HEK293 (cell line): ENCODE data around the gene HIGD1A.

Experiments
- CTCF ChIA-PET: fragments of 350-600 bp; formaldehyde crosslinking; extraction: SDS; loops from one replicate; lab custom pipeline; 2021; ENCODE audit warnings: antibody characterized with exemption; lab: Yijun Ruan, JAX
- POLR2A ChIA-PET: fragments of 300-600 bp; formaldehyde crosslinking; extraction: SDS; loops from one replicate; lab custom pipeline; 2020; ENCODE audit warnings: antibody characterized with exemption, inconsistent platforms; lab: Yijun Ruan, JAX
- H3K27ac ChIP-seq: fragments of 200-500 bp; sonication (Bioruptor generic); 2 replicates; pipeline ENCODE4 v1.5.1; 2014; ENCODE audit warnings: low read depth, low read length, control low read depth, inconsistent platforms; ENCODE audit errors: extremely low read depth
- H3K36me3 ChIP-seq, 2 experiments: fragments of 200-500 bp in 1 of 2; sonication (Bioruptor generic) in 1 of 2; 1 replicate in 1 of 2; 2 replicates in 1 of 2; pipeline ENCODE4 v1.5.1; 2014 to 2017; ENCODE audit warnings: inconsistent platforms in 2 of 2, low read length in 2 of 2; ENCODE audit not compliant: control insufficient read depth in 2 of 2, insufficient read depth in 1 of 2
- H3K4me1 ChIP-seq: fragments of 200-500 bp; sonication (Bioruptor generic); 2 replicates; pipeline ENCODE4 v1.5.1; 2014; ENCODE audit warnings: mild to moderate bottlenecking, low read length, inconsistent platforms; ENCODE audit not compliant: control insufficient read depth, insufficient read depth
- H3K4me3 ChIP-seq: 2 replicates; pipeline ENCODE4 v1.5.1; 2011; ENCODE audit warnings: low read depth, mild to moderate bottlenecking, control low read depth, low read length, moderate library complexity
- H3K9me3 ChIP-seq: fragments of 200-500 bp; sonication (Bioruptor generic); 2 replicates; pipeline ENCODE4 v1.5.1; 2014; ENCODE audit warnings: low read depth, low read length, inconsistent platforms; ENCODE audit not compliant: control insufficient read depth, insufficient read depth
- GLI4 ChIP-seq: fragments of 450-650 bp; formaldehyde crosslinking; IDR thresholded peaks from 2 replicates; pipeline ENCODE4 v1.5.1; 2016; ENCODE audit warnings: missing biosample characterization, missing genetic modification characterization
- GLIS2 ChIP-seq: fragments of 450-650 bp; formaldehyde crosslinking; IDR thresholded peaks from 2 replicates; pipeline ENCODE4 v1.5.1; 2016; ENCODE audit warnings: missing biosample characterization, missing genetic modification characterization
- OSR2 ChIP-seq: fragments of 450-650 bp; formaldehyde crosslinking; IDR thresholded peaks from 2 replicates; pipeline ENCODE4 v1.5.1; 2016; ENCODE audit warnings: missing biosample characterization, missing genetic modification characterization
- PRDM10 ChIP-seq: fragments of 450-650 bp; formaldehyde crosslinking; IDR thresholded peaks from 2 replicates; pipeline ENCODE4 v1.5.1; 2016; ENCODE audit warnings: missing biosample characterization, missing genetic modification characterization
- SALL2 ChIP-seq: fragments of 450-650 bp; formaldehyde crosslinking; IDR thresholded peaks from 2 replicates; pipeline ENCODE4 v1.5.0; 2017; ENCODE audit warnings: missing biosample characterization, mild to moderate bottlenecking, missing genetic modification characterization, borderline replicate concordance
- SETDB1 ChIP-seq: IDR thresholded peaks from one replicate; pipeline ENCODE4 v1.6.1; 2017; ENCODE audit warnings: mild to moderate bottlenecking, low read length, moderate library complexity, mixed read lengths; ENCODE audit not compliant: insufficient read length
- SP7 ChIP-seq: fragments of 450-650 bp; formaldehyde crosslinking; IDR thresholded peaks from 2 replicates; pipeline ENCODE4 v1.5.1; 2016; ENCODE audit warnings: missing biosample characterization, missing genetic modification characterization
- YY1 ChIP-seq: fragments of 450-650 bp; formaldehyde crosslinking; IDR thresholded peaks from 2 replicates; pipeline ENCODE4 v1.5.1; 2018; ENCODE audit warnings: missing biosample characterization, missing genetic modification characterization
- ZBTB11 ChIP-seq: fragments of 450-650 bp; formaldehyde crosslinking; conservative IDR thresholded peaks from 2 replicates; pipeline ENCODE4 v1.5.1; 2016; ENCODE audit warnings: low read depth, missing biosample characterization, missing genetic modification characterization
- ZBTB44 ChIP-seq: fragments of 450-650 bp; IDR thresholded peaks from 2 replicates; pipeline ENCODE4 v1.5.1; 2018; ENCODE audit warnings: missing biosample characterization, mild to moderate bottlenecking, missing genetic modification characterization
- ZBTB6 ChIP-seq: fragments of 450-650 bp; formaldehyde crosslinking; IDR thresholded peaks from 2 replicates; pipeline ENCODE4 v1.5.1; 2017; ENCODE audit warnings: missing biosample characterization, missing genetic modification characterization
- ZFHX2 ChIP-seq: fragments of 450-650 bp; formaldehyde crosslinking; conservative IDR thresholded peaks from 2 replicates; pipeline ENCODE4 v1.5.1; 2016; ENCODE audit warnings: missing biosample characterization, missing genetic modification characterization
- ZNF211 ChIP-seq: fragments of 450-650 bp; formaldehyde crosslinking; IDR thresholded peaks from 2 replicates; pipeline ENCODE4 v1.5.1; 2016; ENCODE audit warnings: low read depth, missing biosample characterization, missing genetic modification characterization
- ZNF221 ChIP-seq: fragments of 450-650 bp; formaldehyde crosslinking; IDR thresholded peaks from 2 replicates; pipeline ENCODE4 v1.5.1; 2017; ENCODE audit warnings: missing biosample characterization, missing genetic modification characterization, borderline replicate concordance
- ZNF394 ChIP-seq: fragments of 450-650 bp; formaldehyde crosslinking; IDR thresholded peaks from 2 replicates; pipeline ENCODE4 v1.5.1; 2016; ENCODE audit warnings: missing biosample characterization, missing genetic modification characterization, mild to moderate bottlenecking, moderate library complexity, borderline replicate concordance
- ZNF426 ChIP-seq: fragments of 450-650 bp; formaldehyde crosslinking; IDR thresholded peaks from 2 replicates; pipeline ENCODE4 v1.5.1; 2017; ENCODE audit warnings: missing biosample characterization, missing genetic modification characterization, mild to moderate bottlenecking, inconsistent platforms, moderate library complexity
- ZNF48 ChIP-seq: fragments of 450-650 bp; formaldehyde crosslinking; IDR thresholded peaks from 2 replicates; pipeline ENCODE4 v1.5.1; 2016; ENCODE audit warnings: missing biosample characterization, missing genetic modification characterization
- ZNF518A ChIP-seq: fragments of 450-650 bp; formaldehyde crosslinking; conservative IDR thresholded peaks from 2 replicates; pipeline ENCODE4 v1.5.1; 2016; ENCODE audit warnings: low read depth, missing biosample characterization, missing genetic modification characterization
- ZNF561 ChIP-seq: fragments of 450-650 bp; IDR thresholded peaks from 2 replicates; pipeline ENCODE4 v1.5.1; 2018; ENCODE audit warnings: missing biosample characterization, missing genetic modification characterization, borderline replicate concordance
- ZNF600 ChIP-seq: fragments of 450-650 bp; formaldehyde crosslinking; IDR thresholded peaks from 2 replicates; pipeline ENCODE4 v1.5.1; 2016; ENCODE audit warnings: missing biosample characterization, missing genetic modification characterization
- ZNF664 ChIP-seq: fragments of 450-650 bp; formaldehyde crosslinking; IDR thresholded peaks from 2 replicates; pipeline ENCODE4 v1.5.1; 2016; ENCODE audit warnings: missing biosample characterization, missing genetic modification characterization
- ZNF777 ChIP-seq: fragments of 450-650 bp; formaldehyde crosslinking; IDR thresholded peaks from 2 replicates; pipeline ENCODE4 v1.5.1; 2017; ENCODE audit warnings: missing biosample characterization, missing genetic modification characterization, borderline replicate concordance

The HIGD1A gene

GRCh38 chr3:42743204-42743995 is 60.9 kb downstream of the HIGD1A start:
- ChIA-PET POLR2A (no interaction called here), CTCF (interaction anchor here (0.6 to 3.1 kb wide), 8 partner anchors 12 to 726 kb away, joined by 3 to 13 read pairs (median 4); no protein-coding TSS in a partner anchor)
- TF ChIP-seq ZNF664: no peak
- TF ChIP-seq ZBTB6: no peak
- no peak for TF ChIP-seq SALL2 (tag by site-specific recombination)
- TF ChIP-seq ZNF221: no peak
- TF ChIP-seq YY1 (tag by site-specific recombination): no peak
- TF ChIP-seq GLI4 (tag by site-specific recombination): no peak
- TF ChIP-seq ZNF211: no peak
- TF ChIP-seq ZBTB44 (tag by site-specific recombination): no peak
- no peak for TF ChIP-seq ZNF561
- no peak for TF ChIP-seq ZFHX2 (tag by site-specific recombination)
- TF ChIP-seq ZNF518A: peak; percentile 70
- TF ChIP-seq ZNF48 (tag by site-specific recombination): no peak
- TF ChIP-seq SP7 (tag by site-specific recombination): no peak
- TF ChIP-seq ZNF426 (tag by site-specific recombination): peak; percentile 58
- peak; percentile 76; the same call in 1 of the 2 replicates for TF ChIP-seq ZNF394 (tag by site-specific recombination)
- no peak for TF ChIP-seq ZNF600 (tag by site-specific recombination)
- TF ChIP-seq PRDM10 (tag by site-specific recombination): no peak
- TF ChIP-seq OSR2 (tag by site-specific recombination): no peak
- TF ChIP-seq ZNF777 (tag by site-specific recombination): no peak
- peak; percentile 37; the same call in 1 of the 2 replicates for TF ChIP-seq ZBTB11 (tag by site-specific recombination)
- no peak for TF ChIP-seq GLIS2 (tag by site-specific recombination)
- no peak for TF ChIP-seq SETDB1

More at GRCh38 chr3:42743204-42743995, 60.9 kb downstream of the HIGD1A start:
- no peaks in the 10 kb centered on the region for H3K9me3 ChIP-seq
- H3K27ac ChIP-seq: no peak overlapping the region
- H3K4me1 ChIP-seq: no peaks in the 10 kb centered on the region
- H3K4me3 ChIP-seq: no peak overlapping the region
- no peaks in the 10 kb centered on the region for H3K36me3 ChIP-seq
